HEK293 (cell line): ENCODE measurements around the gene PAM.

ENCODE experiments used
- CTCF ChIA-PET: fragments of 350-600 bp; formaldehyde crosslinking; extraction: SDS; loops from one replicate; lab custom pipeline; 2021; ENCODE audit warnings: antibody characterized with exemption; lab: Yijun Ruan, JAX
- POLR2A ChIA-PET: fragments of 300-600 bp; formaldehyde crosslinking; extraction: SDS; loops from one replicate; lab custom pipeline; 2020; ENCODE audit warnings: antibody characterized with exemption, inconsistent platforms; lab: Yijun Ruan, JAX
- H3K27ac ChIP-seq: fragments of 200-500 bp; sonication (Bioruptor generic); 2 replicates; pipeline ENCODE4 v1.5.1; 2014; ENCODE audit warnings: low read depth, low read length, control low read depth, inconsistent platforms; ENCODE audit errors: extremely low read depth
- H3K36me3 ChIP-seq, 2 experiments: fragments of 200-500 bp in 1 of 2; sonication (Bioruptor generic) in 1 of 2; 1 replicate in 1 of 2; 2 replicates in 1 of 2; pipeline ENCODE4 v1.5.1; 2014 to 2017; ENCODE audit warnings: inconsistent platforms in 2 of 2, low read length in 2 of 2; ENCODE audit not compliant: control insufficient read depth in 2 of 2, insufficient read depth in 1 of 2
- H3K4me1 ChIP-seq: fragments of 200-500 bp; sonication (Bioruptor generic); 2 replicates; pipeline ENCODE4 v1.5.1; 2014; ENCODE audit warnings: mild to moderate bottlenecking, low read length, inconsistent platforms; ENCODE audit not compliant: control insufficient read depth, insufficient read depth
- H3K4me3 ChIP-seq: 2 replicates; pipeline ENCODE4 v1.5.1; 2011; ENCODE audit warnings: low read depth, mild to moderate bottlenecking, control low read depth, low read length, moderate library complexity
- H3K9me3 ChIP-seq: fragments of 200-500 bp; sonication (Bioruptor generic); 2 replicates; pipeline ENCODE4 v1.5.1; 2014; ENCODE audit warnings: low read depth, low read length, inconsistent platforms; ENCODE audit not compliant: control insufficient read depth, insufficient read depth
- EGR2 ChIP-seq: fragments of 450-650 bp; formaldehyde crosslinking; IDR thresholded peaks from 2 replicates; pipeline ENCODE4 v1.5.1; 2016; ENCODE audit warnings: low read depth, missing biosample characterization, missing genetic modification characterization
- GLIS1 ChIP-seq: fragments of 450-650 bp; formaldehyde crosslinking; IDR thresholded peaks from 2 replicates; pipeline ENCODE4 v1.5.1; 2016; ENCODE audit warnings: missing biosample characterization, missing genetic modification characterization
- GLIS2 ChIP-seq: fragments of 450-650 bp; formaldehyde crosslinking; IDR thresholded peaks from 2 replicates; pipeline ENCODE4 v1.5.1; 2016; ENCODE audit warnings: missing biosample characterization, missing genetic modification characterization
- SP2 ChIP-seq: fragments of 450-650 bp; formaldehyde crosslinking; IDR thresholded peaks from 2 replicates; pipeline ENCODE4 v1.5.1; 2016; ENCODE audit warnings: missing biosample characterization, missing genetic modification characterization
- SP7 ChIP-seq: fragments of 450-650 bp; formaldehyde crosslinking; IDR thresholded peaks from 2 replicates; pipeline ENCODE4 v1.5.1; 2016; ENCODE audit warnings: missing biosample characterization, missing genetic modification characterization
- TRIM28 ChIP-seq: IDR thresholded peaks from 2 replicates; pipeline ENCODE4 v1.6.1; 2011; ENCODE audit warnings: low read length, control low read depth, borderline replicate concordance
- ZBTB1 ChIP-seq: fragments of 450-650 bp; formaldehyde crosslinking; IDR thresholded peaks from 2 replicates; pipeline ENCODE4 v1.5.1; 2016; ENCODE audit warnings: missing biosample characterization, missing genetic modification characterization
- ZBTB8A ChIP-seq: fragments of 450-650 bp; formaldehyde crosslinking; IDR thresholded peaks from 2 replicates; pipeline ENCODE4 v1.5.1; 2016; ENCODE audit warnings: missing biosample characterization, missing genetic modification characterization
- ZEB2 ChIP-seq: fragments of 450-650 bp; formaldehyde crosslinking; IDR thresholded peaks from 2 replicates; pipeline ENCODE4 v1.5.1; 2016; ENCODE audit warnings: missing biosample characterization, missing genetic modification characterization
- ZFHX2 ChIP-seq: fragments of 450-650 bp; formaldehyde crosslinking; conservative IDR thresholded peaks from 2 replicates; pipeline ENCODE4 v1.5.1; 2016; ENCODE audit warnings: missing biosample characterization, missing genetic modification characterization
- ZFP3 ChIP-seq: fragments of 450-650 bp; formaldehyde crosslinking; IDR thresholded peaks from 2 replicates; pipeline ENCODE4 v1.5.1; 2016; ENCODE audit warnings: low read depth, missing biosample characterization, missing genetic modification characterization
- ZFP37 ChIP-seq: fragments of 450-650 bp; formaldehyde crosslinking; IDR thresholded peaks from 2 replicates; pipeline ENCODE4 v1.5.1; 2016; ENCODE audit warnings: missing biosample characterization, missing genetic modification characterization
- ZFP69B ChIP-seq: fragments of 450-650 bp; formaldehyde crosslinking; IDR thresholded peaks from 2 replicates; pipeline ENCODE4 v1.5.1; 2016; ENCODE audit warnings: missing biosample characterization, missing genetic modification characterization
- ZIC2 ChIP-seq: fragments of 450-650 bp; formaldehyde crosslinking; IDR thresholded peaks from 2 replicates; pipeline ENCODE4 v1.5.1; 2016; ENCODE audit warnings: missing biosample characterization, missing genetic modification characterization
- ZNF341 ChIP-seq: fragments of 450-650 bp; formaldehyde crosslinking; IDR thresholded peaks from 2 replicates; pipeline ENCODE4; 2016; ENCODE audit warnings: low read depth, missing biosample characterization, missing genetic modification characterization
- ZNF366 ChIP-seq: fragments of 450-650 bp; formaldehyde crosslinking; conservative IDR thresholded peaks from 2 replicates; pipeline ENCODE4 v1.5.1; 2016; ENCODE audit warnings: missing biosample characterization, missing genetic modification characterization
- ZNF394 ChIP-seq: fragments of 450-650 bp; formaldehyde crosslinking; IDR thresholded peaks from 2 replicates; pipeline ENCODE4 v1.5.1; 2016; ENCODE audit warnings: missing biosample characterization, missing genetic modification characterization, mild to moderate bottlenecking, moderate library complexity, borderline replicate concordance
- ZNF610 ChIP-seq: fragments of 450-650 bp; formaldehyde crosslinking; IDR thresholded peaks from 2 replicates; pipeline ENCODE4 v1.5.1; 2016; ENCODE audit warnings: missing biosample characterization, missing genetic modification characterization, borderline replicate concordance
- ZNF629 ChIP-seq: fragments of 450-650 bp; formaldehyde crosslinking; IDR thresholded peaks from 2 replicates; pipeline ENCODE4 v1.5.1; 2017; ENCODE audit warnings: missing biosample characterization, missing genetic modification characterization
- ZNF654 ChIP-seq: fragments of 450-650 bp; formaldehyde crosslinking; IDR thresholded peaks from 2 replicates; pipeline ENCODE4 v1.5.1; 2016; ENCODE audit warnings: low read depth, missing biosample characterization, missing genetic modification characterization
- ZNF830 ChIP-seq: fragments of 450-650 bp; IDR thresholded peaks from 2 replicates; pipeline ENCODE4 v1.5.0; 2018; ENCODE audit warnings: missing biosample characterization, missing genetic modification characterization, low read depth, mild to moderate bottlenecking, moderate library complexity
- ZXDB ChIP-seq: fragments of 450-650 bp; formaldehyde crosslinking; IDR thresholded peaks from 2 replicates; pipeline ENCODE4 v1.5.1; 2016; ENCODE audit warnings: missing biosample characterization, missing genetic modification characterization
- TF ChIP-seq, protein P1 (sequence below): fragments of 450-650 bp; formaldehyde crosslinking; IDR thresholded peaks from 2 replicates; pipeline ENCODE4 v1.5.1; 2017; ENCODE audit warnings: missing biosample characterization, missing genetic modification characterization
- TF ChIP-seq, protein P2 (sequence below): fragments of 450-650 bp; formaldehyde crosslinking; IDR thresholded peaks from 2 replicates; pipeline ENCODE4 v1.5.1; 2017; ENCODE audit warnings: missing biosample characterization, missing genetic modification characterization
- TF ChIP-seq, protein P3 (sequence below): fragments of 450-650 bp; formaldehyde crosslinking; IDR thresholded peaks from 2 replicates; pipeline ENCODE4 v1.5.1; 2017; ENCODE audit warnings: missing biosample characterization, missing genetic modification characterization
- TF ChIP-seq, protein P4 (sequence below): fragments of 450-650 bp; IDR thresholded peaks from 2 replicates; pipeline ENCODE4 v1.5.1; 2018; ENCODE audit warnings: missing biosample characterization, missing genetic modification characterization
- TF ChIP-seq, protein P5 (sequence below): fragments of 450-650 bp; formaldehyde crosslinking; IDR thresholded peaks from 2 replicates; pipeline ENCODE4 v1.5.1; 2016; ENCODE audit warnings: missing biosample characterization, missing genetic modification characterization
- TF ChIP-seq, protein P6 (sequence below): fragments of 450-650 bp; formaldehyde crosslinking; IDR thresholded peaks from 2 replicates; pipeline ENCODE4 v1.5.1; 2016; ENCODE audit warnings: missing biosample characterization, missing genetic modification characterization

PAM gene

DNA sequence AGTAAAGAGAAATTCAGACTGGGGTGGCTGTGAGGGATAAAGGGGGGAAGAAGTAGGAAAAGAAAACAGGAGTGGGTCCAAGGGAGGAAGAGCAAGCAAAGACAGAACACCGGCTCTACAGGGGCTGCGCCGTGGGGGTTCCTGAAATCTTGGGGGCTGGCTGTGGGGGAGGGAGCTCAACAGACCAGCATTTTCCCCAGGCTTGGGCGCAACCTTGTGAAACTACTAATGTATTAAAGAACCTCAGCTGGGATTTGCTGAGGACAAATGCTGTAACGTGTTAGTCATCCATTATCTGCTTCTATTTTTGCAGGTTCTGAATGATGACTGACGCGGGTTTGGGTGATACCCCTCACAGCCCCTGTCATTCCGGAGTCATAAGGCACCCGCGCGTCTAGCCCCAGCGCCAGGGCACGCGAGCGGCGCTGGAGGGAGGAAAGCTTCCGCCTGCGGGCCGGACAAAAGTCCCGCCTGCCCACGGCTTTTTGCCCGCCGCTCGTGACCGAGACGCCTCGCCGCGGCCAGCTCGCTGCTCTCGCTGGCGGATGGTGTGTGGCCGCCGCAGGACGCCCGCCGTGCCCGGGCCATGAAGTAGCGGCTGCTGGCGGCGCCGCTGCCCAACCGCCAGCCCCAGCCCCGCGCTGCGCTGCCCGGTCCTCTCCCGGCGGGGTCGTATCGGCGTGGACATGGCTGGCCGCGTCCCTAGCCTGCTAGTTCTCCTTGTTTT is 110.6 kb downstream of the PAM start:
- Histone ChIP-seq H3K9me3 (no peaks in the 10 kb centered on the region), H3K4me3 (peak overlapping the region; percentile 84), H3K4me1 (peaks cover 28% of the 10 kb centered on the region), H3K27ac (peak overlapping the region; percentile 92), H3K36me3 (no peaks in the 10 kb centered on the region)
- POLR2A ChIA-PET = interaction anchor here (0.9 to 1.9 kb wide), 6 partner anchors 11 to 111 kb away, joined by 3 to 5 read pairs (median 4); partner anchors contain the start of gene PAM
- CTCF ChIA-PET = interaction anchor here (0.7 to 1.3 kb wide), 6 partner anchors 20 to 272 kb away, joined by 3 to 4 read pairs (median 3); no protein-coding TSS in a partner anchor
- TF ChIP-seq ZFHX2 (peak; percentile 65), ZFP37 (tag by site-specific recombination) (peak; percentile 62; the same call in 1 of the 2 replicates), ZNF629 (tag by site-specific recombination) (peak; percentile 84), GLIS1 (tag by site-specific recombination) (peak; percentile 73), ZNF394 (no peak; the same call in 1 of the 2 replicates), ZNF654 (tag by site-specific recombination) (no peak), TRIM28 (0 out of 2 replicates have a peak, but pooled peaks have one; percentile 21), ZEB2 (peak; percentile 57), ZNF341 (tag by site-specific recombination) (peak; percentile 90), ZBTB8A (tag by site-specific recombination) (peak; percentile 42; the same call in 1 of the 2 replicates), ZFP3 (tag by site-specific recombination) (no peak), SP2 (tag by site-specific recombination) (peak; percentile 46), ZXDB (tag by site-specific recombination) (peak; percentile 79), EGR2 (tag by site-specific recombination) (peak; percentile 41), GLIS2 (peak; percentile 87), SP7 (tag by site-specific recombination) (peak; percentile 72; the same call in 1 of the 2 replicates), ZNF830 (tag by site-specific recombination) (no peak), ZNF366 (tag by site-specific recombination) (peak; percentile 87), ZIC2 (tag by site-specific recombination) (peak; percentile 58), ZFP69B (tag by site-specific recombination) (no peak), ZNF610 (no peak; the same call in 1 of the 2 replicates), ZBTB1 (no peak)
- TF ChIP-seq, protein P1, sequence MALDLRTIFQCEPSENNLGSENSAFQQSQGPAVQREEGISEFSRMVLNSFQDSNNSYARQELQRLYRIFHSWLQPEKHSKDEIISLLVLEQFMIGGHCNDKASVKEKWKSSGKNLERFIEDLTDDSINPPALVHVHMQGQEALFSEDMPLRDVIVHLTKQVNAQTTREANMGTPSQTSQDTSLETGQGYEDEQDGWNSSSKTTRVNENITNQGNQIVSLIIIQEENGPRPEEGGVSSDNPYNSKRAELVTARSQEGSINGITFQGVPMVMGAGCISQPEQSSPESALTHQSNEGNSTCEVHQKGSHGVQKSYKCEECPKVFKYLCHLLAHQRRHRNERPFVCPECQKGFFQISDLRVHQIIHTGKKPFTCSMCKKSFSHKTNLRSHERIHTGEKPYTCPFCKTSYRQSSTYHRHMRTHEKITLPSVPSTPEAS = no peak
- TF ChIP-seq, protein P2, sequence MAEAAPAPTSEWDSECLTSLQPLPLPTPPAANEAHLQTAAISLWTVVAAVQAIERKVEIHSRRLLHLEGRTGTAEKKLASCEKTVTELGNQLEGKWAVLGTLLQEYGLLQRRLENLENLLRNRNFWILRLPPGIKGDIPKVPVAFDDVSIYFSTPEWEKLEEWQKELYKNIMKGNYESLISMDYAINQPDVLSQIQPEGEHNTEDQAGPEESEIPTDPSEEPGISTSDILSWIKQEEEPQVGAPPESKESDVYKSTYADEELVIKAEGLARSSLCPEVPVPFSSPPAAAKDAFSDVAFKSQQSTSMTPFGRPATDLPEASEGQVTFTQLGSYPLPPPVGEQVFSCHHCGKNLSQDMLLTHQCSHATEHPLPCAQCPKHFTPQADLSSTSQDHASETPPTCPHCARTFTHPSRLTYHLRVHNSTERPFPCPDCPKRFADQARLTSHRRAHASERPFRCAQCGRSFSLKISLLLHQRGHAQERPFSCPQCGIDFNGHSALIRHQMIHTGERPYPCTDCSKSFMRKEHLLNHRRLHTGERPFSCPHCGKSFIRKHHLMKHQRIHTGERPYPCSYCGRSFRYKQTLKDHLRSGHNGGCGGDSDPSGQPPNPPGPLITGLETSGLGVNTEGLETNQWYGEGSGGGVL (tag by site-specific recombination) = peak; percentile 51
- TF ChIP-seq, protein P3, sequence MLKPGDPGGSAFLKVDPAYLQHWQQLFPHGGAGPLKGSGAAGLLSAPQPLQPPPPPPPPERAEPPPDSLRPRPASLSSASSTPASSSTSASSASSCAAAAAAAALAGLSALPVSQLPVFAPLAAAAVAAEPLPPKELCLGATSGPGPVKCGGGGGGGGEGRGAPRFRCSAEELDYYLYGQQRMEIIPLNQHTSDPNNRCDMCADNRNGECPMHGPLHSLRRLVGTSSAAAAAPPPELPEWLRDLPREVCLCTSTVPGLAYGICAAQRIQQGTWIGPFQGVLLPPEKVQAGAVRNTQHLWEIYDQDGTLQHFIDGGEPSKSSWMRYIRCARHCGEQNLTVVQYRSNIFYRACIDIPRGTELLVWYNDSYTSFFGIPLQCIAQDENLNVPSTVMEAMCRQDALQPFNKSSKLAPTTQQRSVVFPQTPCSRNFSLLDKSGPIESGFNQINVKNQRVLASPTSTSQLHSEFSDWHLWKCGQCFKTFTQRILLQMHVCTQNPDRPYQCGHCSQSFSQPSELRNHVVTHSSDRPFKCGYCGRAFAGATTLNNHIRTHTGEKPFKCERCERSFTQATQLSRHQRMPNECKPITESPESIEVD = peak; percentile 5; the same call in 1 of the 2 replicates
- TF ChIP-seq, protein P4, sequence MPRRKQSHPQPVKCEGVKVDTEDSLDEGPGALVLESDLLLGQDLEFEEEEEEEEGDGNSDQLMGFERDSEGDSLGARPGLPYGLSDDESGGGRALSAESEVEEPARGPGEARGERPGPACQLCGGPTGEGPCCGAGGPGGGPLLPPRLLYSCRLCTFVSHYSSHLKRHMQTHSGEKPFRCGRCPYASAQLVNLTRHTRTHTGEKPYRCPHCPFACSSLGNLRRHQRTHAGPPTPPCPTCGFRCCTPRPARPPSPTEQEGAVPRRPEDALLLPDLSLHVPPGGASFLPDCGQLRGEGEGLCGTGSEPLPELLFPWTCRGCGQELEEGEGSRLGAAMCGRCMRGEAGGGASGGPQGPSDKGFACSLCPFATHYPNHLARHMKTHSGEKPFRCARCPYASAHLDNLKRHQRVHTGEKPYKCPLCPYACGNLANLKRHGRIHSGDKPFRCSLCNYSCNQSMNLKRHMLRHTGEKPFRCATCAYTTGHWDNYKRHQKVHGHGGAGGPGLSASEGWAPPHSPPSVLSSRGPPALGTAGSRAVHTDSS = no peak
- TF ChIP-seq, protein P5, sequence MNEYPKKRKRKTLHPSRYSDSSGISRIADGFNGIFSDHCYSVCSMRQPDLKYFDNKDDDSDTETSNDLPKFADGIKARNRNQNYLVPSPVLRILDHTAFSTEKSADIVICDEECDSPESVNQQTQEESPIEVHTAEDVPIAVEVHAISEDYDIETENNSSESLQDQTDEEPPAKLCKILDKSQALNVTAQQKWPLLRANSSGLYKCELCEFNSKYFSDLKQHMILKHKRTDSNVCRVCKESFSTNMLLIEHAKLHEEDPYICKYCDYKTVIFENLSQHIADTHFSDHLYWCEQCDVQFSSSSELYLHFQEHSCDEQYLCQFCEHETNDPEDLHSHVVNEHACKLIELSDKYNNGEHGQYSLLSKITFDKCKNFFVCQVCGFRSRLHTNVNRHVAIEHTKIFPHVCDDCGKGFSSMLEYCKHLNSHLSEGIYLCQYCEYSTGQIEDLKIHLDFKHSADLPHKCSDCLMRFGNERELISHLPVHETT (tag by site-specific recombination) = 0 out of 2 replicates have a peak, but pooled peaks have one; percentile 19
- TF ChIP-seq, protein P6, sequence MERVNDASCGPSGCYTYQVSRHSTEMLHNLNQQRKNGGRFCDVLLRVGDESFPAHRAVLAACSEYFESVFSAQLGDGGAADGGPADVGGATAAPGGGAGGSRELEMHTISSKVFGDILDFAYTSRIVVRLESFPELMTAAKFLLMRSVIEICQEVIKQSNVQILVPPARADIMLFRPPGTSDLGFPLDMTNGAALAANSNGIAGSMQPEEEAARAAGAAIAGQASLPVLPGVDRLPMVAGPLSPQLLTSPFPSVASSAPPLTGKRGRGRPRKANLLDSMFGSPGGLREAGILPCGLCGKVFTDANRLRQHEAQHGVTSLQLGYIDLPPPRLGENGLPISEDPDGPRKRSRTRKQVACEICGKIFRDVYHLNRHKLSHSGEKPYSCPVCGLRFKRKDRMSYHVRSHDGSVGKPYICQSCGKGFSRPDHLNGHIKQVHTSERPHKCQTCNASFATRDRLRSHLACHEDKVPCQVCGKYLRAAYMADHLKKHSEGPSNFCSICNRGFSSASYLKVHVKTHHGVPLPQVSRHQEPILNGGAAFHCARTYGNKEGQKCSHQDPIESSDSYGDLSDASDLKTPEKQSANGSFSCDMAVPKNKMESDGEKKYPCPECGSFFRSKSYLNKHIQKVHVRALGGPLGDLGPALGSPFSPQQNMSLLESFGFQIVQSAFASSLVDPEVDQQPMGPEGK (tag by site-specific recombination) = peak; percentile 68
